D721Med (cell line): ENCODE data around the gene FKBP1A.

Source experiments
- DNase-seq: peaks from one replicate; pipeline ENCODE4 v3.0.0; 2011; ENCODE audit warnings: low spot score; ENCODE audit not compliant: insufficient read length
- FAIRE-seq: peaks from 2 replicates; lab custom pipeline; 2011; peaks lifted over from hg19 to GRCh38; lab: Jason Lieb, UNC
- TF ChIP-seq, protein P1 (sequence below): IDR thresholded peaks from 2 replicates; pipeline ENCODE4 v1.5.1; 2012; ENCODE audit warnings: mild to moderate bottlenecking, control low read depth; ENCODE audit not compliant: insufficient read depth; ENCODE audit errors: missing control alignments

Gene FKBP1A

DNA sequence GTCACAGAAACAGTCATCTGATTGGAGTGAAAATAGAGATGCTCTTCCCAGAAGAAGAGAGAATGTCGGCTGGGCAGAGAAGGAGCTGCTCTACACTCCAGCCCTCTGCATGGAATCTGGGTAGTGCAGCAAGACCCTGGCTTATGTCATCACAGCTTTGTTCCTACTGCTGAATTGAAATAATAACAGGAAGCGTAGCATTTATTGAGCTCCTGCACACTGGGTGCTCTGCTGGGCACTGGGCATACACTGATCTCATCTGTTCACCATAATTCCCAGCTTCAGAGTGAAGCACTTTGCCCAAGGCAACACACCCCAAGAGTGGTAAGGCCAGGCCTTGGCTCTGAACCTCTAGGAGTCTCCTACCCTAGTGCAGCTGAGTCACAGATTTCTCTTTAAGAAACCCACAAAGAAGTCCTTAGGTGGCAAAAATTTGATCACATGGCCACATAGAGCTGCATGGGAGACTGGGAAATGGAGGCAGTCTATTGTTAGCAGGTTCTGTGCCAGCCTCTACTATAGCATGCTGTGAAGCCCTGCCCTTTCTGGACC is 60.0 kb downstream of the FKBP1A start:
- FAIRE-seq (no peak), DNase-seq (no peak)
- TF ChIP-seq, protein P1, sequence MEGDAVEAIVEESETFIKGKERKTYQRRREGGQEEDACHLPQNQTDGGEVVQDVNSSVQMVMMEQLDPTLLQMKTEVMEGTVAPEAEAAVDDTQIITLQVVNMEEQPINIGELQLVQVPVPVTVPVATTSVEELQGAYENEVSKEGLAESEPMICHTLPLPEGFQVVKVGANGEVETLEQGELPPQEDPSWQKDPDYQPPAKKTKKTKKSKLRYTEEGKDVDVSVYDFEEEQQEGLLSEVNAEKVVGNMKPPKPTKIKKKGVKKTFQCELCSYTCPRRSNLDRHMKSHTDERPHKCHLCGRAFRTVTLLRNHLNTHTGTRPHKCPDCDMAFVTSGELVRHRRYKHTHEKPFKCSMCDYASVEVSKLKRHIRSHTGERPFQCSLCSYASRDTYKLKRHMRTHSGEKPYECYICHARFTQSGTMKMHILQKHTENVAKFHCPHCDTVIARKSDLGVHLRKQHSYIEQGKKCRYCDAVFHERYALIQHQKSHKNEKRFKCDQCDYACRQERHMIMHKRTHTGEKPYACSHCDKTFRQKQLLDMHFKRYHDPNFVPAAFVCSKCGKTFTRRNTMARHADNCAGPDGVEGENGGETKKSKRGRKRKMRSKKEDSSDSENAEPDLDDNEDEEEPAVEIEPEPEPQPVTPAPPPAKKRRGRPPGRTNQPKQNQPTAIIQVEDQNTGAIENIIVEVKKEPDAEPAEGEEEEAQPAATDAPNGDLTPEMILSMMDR, result no peak

DNA sequence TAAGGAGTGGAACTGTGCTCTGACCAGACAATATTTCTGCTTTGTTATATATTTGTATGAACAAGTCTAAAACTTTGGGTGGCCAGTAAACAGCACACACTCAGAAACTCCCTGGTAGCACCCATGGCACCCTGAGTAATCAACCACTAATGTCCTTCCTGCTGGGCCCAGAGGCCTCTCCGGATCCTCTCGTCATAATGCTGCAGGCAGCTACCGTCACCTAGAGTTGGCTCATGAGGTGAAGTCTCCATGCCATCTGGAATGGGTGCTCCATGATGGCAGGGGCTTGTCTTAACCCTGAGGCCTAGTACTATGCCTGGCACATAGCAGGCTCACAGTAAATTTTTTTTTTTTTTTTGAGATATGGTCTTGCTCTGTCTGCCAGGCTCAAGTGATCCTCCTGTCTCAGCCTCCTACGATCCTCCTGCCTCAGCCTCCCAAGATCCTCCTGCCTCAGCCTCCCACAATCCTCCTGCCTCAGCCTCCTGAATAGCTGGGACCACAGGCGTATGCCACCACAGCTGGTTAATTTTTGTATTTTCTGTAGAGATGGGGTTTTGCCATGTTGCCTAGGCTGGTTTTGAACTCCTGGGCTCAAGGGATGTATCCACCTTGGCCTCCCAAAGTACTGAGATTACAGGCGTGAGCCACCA is 60.9 kb downstream of the FKBP1A start:
- FAIRE-seq, result no peak
- TF ChIP-seq, protein P1, result no peak
- no peak for DNase-seq

GRCh38 chr20:1331101-1331500 is 61.8 kb downstream of the FKBP1A start:
- DNase-seq (no peak), FAIRE-seq (no peak)
- TF ChIP-seq, protein P1, result no peak

- FAIRE-seq, result no peak
- TF ChIP-seq, protein P1, result no peak
- no peak for DNase-seq
Measured at GRCh38 chr20:1330075-1330830, 62.6 kb downstream of the FKBP1A start.

DNA sequence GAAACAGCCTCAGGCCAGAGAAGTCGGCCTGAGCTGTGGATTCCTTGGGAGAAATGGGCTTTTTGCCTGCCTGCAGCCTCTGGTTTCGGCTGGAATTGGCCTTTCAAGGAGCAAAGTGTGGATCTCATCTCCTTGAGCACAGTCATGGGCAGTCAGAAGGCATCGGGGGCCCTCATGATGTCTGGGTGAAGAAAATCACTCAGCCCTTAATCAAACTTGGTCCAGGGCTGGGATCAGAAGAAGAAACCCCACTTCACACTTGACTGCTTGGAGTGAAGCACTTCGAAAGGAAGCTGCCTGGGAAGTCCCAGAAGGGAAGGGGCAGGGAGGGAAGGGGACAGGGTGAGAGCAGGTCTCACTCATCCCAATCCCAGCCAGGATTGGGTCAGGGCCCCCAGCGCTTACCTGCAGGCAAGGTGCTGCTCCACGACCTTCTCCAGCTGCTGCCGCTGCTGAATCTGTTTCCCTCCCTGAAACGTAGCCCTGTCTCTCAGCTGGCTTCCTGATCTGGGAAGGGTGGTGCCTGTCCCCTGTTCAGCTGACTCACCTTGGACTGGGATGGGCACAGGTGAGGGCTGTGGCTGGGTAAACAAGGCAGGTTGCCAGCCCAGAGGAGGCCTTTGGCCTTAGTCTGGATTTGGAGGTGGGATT is 64.0 kb downstream of the FKBP1A start, which contains the start of gene SDCBP2:
TSS of gene SDCBP2 (minus strand) at position 460 of the 651 bp plus-strand sequence. CDS start 8,723 bp downstream, outside the sequence.
- TF ChIP-seq, protein P1, result no peak
- DNase-seq (no peak), FAIRE-seq (no peak)

DNA sequence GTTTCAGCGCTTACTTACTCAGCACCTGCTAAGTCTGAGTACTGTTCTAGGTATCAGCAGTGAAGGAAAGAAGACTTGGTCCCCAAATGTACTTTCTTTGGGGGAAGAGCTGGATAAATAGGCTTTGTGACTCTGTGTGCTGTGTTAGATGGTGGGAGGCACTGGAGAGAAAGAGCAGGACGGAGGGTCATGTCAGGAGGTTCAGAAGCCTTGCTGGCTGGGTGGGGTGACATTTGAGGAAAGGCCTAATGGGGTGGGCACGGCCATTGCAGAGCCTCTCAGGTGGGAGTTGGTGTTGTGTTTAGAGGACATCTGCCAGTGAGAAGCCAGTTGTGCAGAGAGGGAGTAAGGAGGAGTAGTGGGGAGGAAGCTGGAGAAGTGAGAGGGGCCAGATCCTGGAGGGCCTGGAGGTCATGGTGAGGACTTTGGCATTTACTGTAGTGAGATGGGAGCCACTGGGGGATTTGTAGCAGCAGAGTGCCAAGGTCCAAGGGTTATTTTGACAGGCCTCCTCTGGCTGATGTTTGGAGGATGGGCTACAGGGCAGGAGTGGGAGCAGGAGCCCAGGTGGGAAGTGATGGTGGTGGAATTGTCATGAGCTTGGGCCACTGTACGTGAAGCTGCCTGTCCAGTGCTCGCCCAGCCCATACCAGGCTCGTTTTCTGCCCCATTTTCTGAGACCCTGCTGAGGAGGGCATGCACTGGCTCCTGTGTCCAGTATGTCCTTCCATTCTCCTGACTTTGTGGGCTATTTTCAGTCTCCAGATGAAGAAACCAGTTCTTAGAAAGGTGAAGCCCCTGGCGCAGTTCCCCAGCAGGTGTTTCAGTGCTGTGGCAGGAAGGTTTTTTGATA is 64.8 kb downstream of the FKBP1A start:
- DNase-seq (no peak), FAIRE-seq (no peak)
- TF ChIP-seq, protein P1, result no peak
